K562 (cell line): Measurements from ENCODE around the gene KIAA0825. TPM values are rescaled to one million over a fixed set of nuclear protein-coding genes. Genes with fewer than 3 reads are reported as not detected.

Experiments
- ATAC-seq: fragments of 200-7000 bp; cut with Tn5 transposase; 3 replicates; pipeline ENCODE4 v1.9.1; 2020; ENCODE audit warnings: moderate library complexity
- BruUV-seq: library from RNA; stranded (reverse); fragments of 400-500 nt; replicated peaks from 2 replicates; lab custom pipeline; 2021; lab: Mats Ljungman, UMichigan
- CTCF ChIA-PET: fragments of 300-600 bp; formaldehyde crosslinking; extraction: SDS; loops from one replicate; lab custom pipeline; 2021; ENCODE audit warnings: low intra/inter-chr PET ratio; lab: Yijun Ruan, JAX
- POLR2A ChIA-PET: fragments of 300-600, 350-650 bp; sonication (Branson Sonifier 250); formaldehyde crosslinking; extraction: SDS; loops from one replicate; lab custom pipeline; 2021; ENCODE audit warnings: antibody characterized with exemption, inconsistent platforms; lab: Yijun Ruan, JAX
- DNase-seq, 4 experiments: peaks; one replicate each; pipeline versions ENCODE4 v3.0.0 to v3.0.0-alpha.2; 2011 to 2018; ENCODE audit warnings: low spot score in 3 of 4, mixed read lengths in 3 of 4; ENCODE audit errors: extremely low read depth in 1 of 4
- FAIRE-seq: peaks from 2 replicates; lab custom pipeline; 2011; peaks lifted over from hg19 to GRCh38; lab: Jason Lieb, UNC
- H2AFZ ChIP-seq: 2 replicates; pipeline ENCODE4 v1.6.0; 2011; ENCODE audit warnings: low read depth, low read length, control low read depth, inconsistent platforms
- H3K27ac ChIP-seq: fragments of 200-600 bp; 3 replicates; pipeline ENCODE4 v1.8.0; 2011; ENCODE audit warnings: low read depth, mild to moderate bottlenecking, control low read depth, inconsistent platforms, low read length, moderate library complexity, mixed read lengths; ENCODE audit errors: extremely low read depth
- H3K27me3 ChIP-seq, 2 experiments: fragments of 300-600 bp in 1 of 2; 2 replicates in 1 of 2; 3 replicates in 1 of 2; pipeline versions ENCODE4 v1.6.0 to v1.8.0; 2011; ENCODE audit warnings: inconsistent platforms in 2 of 2, low read length in 2 of 2, mild to moderate bottlenecking in 1 of 2, mixed read lengths in 1 of 2, moderate library complexity in 1 of 2; ENCODE audit not compliant: control insufficient read depth in 2 of 2, insufficient read depth in 2 of 2
- H3K36me3 ChIP-seq: fragments of 300-600 bp; 3 replicates; pipeline ENCODE4 v1.8.0; 2011; ENCODE audit warnings: mild to moderate bottlenecking, low read length, inconsistent platforms; ENCODE audit not compliant: control insufficient read depth, insufficient read depth
- H3K4me1 ChIP-seq, 2 experiments: fragments of 200-600 bp in 1 of 2; replicated peaks in 1 of 2; 2 replicates in 1 of 2; 3 replicates in 1 of 2; pipeline versions ENCODE4 v1.5.1 to v1.8.0; 2011; ENCODE audit warnings: inconsistent platforms in 2 of 2, low read length in 2 of 2, mild to moderate bottlenecking in 1 of 2, mixed read lengths in 1 of 2, moderate library complexity in 1 of 2; ENCODE audit not compliant: control insufficient read depth in 2 of 2, insufficient read depth in 2 of 2
- H3K4me2 ChIP-seq: 2 replicates; pipeline ENCODE4 v1.6.1; 2011; ENCODE audit warnings: low read length, control low read depth, inconsistent platforms, mixed read lengths; ENCODE audit not compliant: insufficient read depth
- H3K4me3 ChIP-seq: fragments of 200-600 bp; sonication (generic), shearing (Covaris generic); 2 replicates; pipeline ENCODE4 v1.5.1; 2016; ENCODE audit warnings: control low read depth, inconsistent platforms
- H3K79me2 ChIP-seq: fragments of 200-600 bp; 3 replicates; pipeline ENCODE4 v1.8.0; 2011; ENCODE audit warnings: low read length, inconsistent platforms; ENCODE audit not compliant: control insufficient read depth, insufficient read depth
- H3K9ac ChIP-seq, 2 experiments: 2 replicates each; pipeline versions ENCODE4 v1.6.0 to v1.6.1; 2011; ENCODE audit warnings: low read depth in 2 of 2, low read length in 2 of 2, control low read depth in 1 of 2, inconsistent platforms in 1 of 2, mild to moderate bottlenecking in 1 of 2, mixed read lengths in 1 of 2; ENCODE audit not compliant: insufficient read depth in 1 of 2
- H3K9me1 ChIP-seq: one replicate; pipeline ENCODE4 v1.6.0; 2011; ENCODE audit warnings: inconsistent platforms, mild to moderate bottlenecking, low read length, moderate library complexity; ENCODE audit not compliant: control insufficient read depth, insufficient read depth
- H3K9me3 ChIP-seq: replicated peaks from 2 replicates; pipeline ENCODE4 v1.5.1; 2011; ENCODE audit warnings: low read depth, low read length, inconsistent platforms; ENCODE audit not compliant: control insufficient read depth, insufficient read depth
- H4K20me1 ChIP-seq: replicated peaks from 2 replicates; pipeline ENCODE4 v1.6.1; 2011; ENCODE audit warnings: low read length, inconsistent platforms, mixed read lengths; ENCODE audit not compliant: control insufficient read depth, insufficient read depth
- EHMT2 ChIP-seq: fragments of 450-650 bp; IDR thresholded peaks from 2 replicates; pipeline ENCODE4 v1.6.1; 2018; ENCODE audit warnings: antibody characterized with exemption
- HDAC6 ChIP-seq: IDR thresholded peaks from 2 replicates; pipeline ENCODE4 v1.6.1; 2012; ENCODE audit warnings: low read depth, mild to moderate bottlenecking, control low read depth, inconsistent platforms, low read length, moderate library complexity
- HDAC8 ChIP-seq: fragments of 450-650 bp; IDR thresholded peaks from 2 replicates; pipeline ENCODE4 v1.6.1; 2016; ENCODE audit warnings: mild to moderate bottlenecking, missing genetic modification characterization, moderate library complexity, missing compliant biosample characterization
- NFIC ChIP-seq: fragments of 450-650 bp; IDR thresholded peaks from 2 replicates; pipeline ENCODE4 v1.6.1; 2017; ENCODE audit warnings: mild to moderate bottlenecking, inconsistent platforms
- RBM39 ChIP-seq: fragments of 200-400 bp; formaldehyde crosslinking; optimal IDR thresholded peaks from 2 replicates; pipeline ENCODE3; 2018; ENCODE audit warnings: low read depth, low read length
- SMAD3 ChIP-seq: fragments of 450-650 bp; formaldehyde crosslinking; conservative IDR thresholded peaks from 2 replicates; pipeline ENCODE4 v1.4.0; 2020; ENCODE audit warnings: mild to moderate bottlenecking
- ZNF41 ChIP-seq: fragments of 250-450 bp; sonication (Bioruptor Pico); conservative IDR thresholded peaks from 2 replicates; pipeline ENCODE4 v1.4.0; 2020; ENCODE audit warnings: mild to moderate bottlenecking
- ZNF644 ChIP-seq: fragments of 200-800 bp; sonication (Bioruptor generic); IDR thresholded peaks from 2 replicates; pipeline ENCODE4 v1.6.1; 2016; ENCODE audit warnings: low read depth, missing genetic modification characterization, missing compliant biosample characterization
- ZNF764 ChIP-seq: fragments of 250-450 bp; sonication (Bioruptor Pico); IDR thresholded peaks from 2 replicates; pipeline ENCODE4 v1.4.0; 2020; ENCODE audit warnings: low read depth, mild to moderate bottlenecking, moderate library complexity
- WGBS: fragments of 100-300 bp; shearing (Covaris generic); methylation state at CpG from one replicate; pipeline ENCODE4 v1.1.6; 2016; ENCODE audit warnings: low coverage, mixed read lengths; ENCODE audit not compliant: insufficient coverage; ENCODE audit errors: missing lambda C conversion rate; 5-methylcytosine and 5-hydroxymethylcytosine counted together
- in situ Hi-C: fragments of 300-500 bp; cut with MboI; formaldehyde crosslinking; loops from 4 replicates; pipeline ENCODE4 v1.15.0; 2018; ENCODE audit warnings: inconsistent platforms, mixed read lengths
- intact Hi-C: fragments of 100-400 bp; cut with micrococcal nuclease; formaldehyde crosslinking; loops from 2 replicates; pipeline ENCODE4 v1.14.2; 2022
- polyA plus RNA-seq, 8 experiments: library from polyadenylated mRNA; depleted of rRNA in 4 of 8; stranded (reverse) in 5 of 8; unstranded in 3 of 8; fragments of >200 nt; fragmentation: Nextera tagmentation in 2 of 8; fragmentation: Illumina TruSeq in 1 of 8; extraction: Ambion mirVana in 2 of 8; extraction: Trizol in 1 of 8; gene quantifications; 2 replicates each; pipeline versions ENCODE4 v1.2.1 to v1.2.3, GENCODE V29; 2011 to 2014; ENCODE audit warnings: inconsistent platforms in 1 of 8, missing spikeins in 1 of 8
- total RNA-seq, 7 experiments: library from RNA; depleted of rRNA in 6 of 7; stranded (reverse); fragments of >200 nt in 6 of 7; fragmentation: Illumina TruSeq in 2 of 7; extraction: Trizol in 2 of 7; gene quantifications; 2 replicates each; pipeline versions ENCODE4 v1.2.1 to v1.2.3, GENCODE V29; 2011 to 2021; ENCODE audit warnings: low replicate concordance in 1 of 7
- TF ChIP-seq, protein P1 (sequence below): fragments of 250-450 bp; sonication (Bioruptor Pico); IDR thresholded peaks from 2 replicates; pipeline ENCODE4 v1.8.0; 2022; ENCODE audit warnings: moderate library complexity, mild to moderate bottlenecking, inconsistent platforms
- TF ChIP-seq, protein P2 (sequence below): IDR thresholded peaks from 2 replicates; pipeline ENCODE4 v1.6.1; 2014; ENCODE audit warnings: antibody characterized with exemption
- TF ChIP-seq, protein P3 (sequence below): sonication (generic); formaldehyde crosslinking; IDR thresholded peaks from 2 replicates; pipeline ENCODE4 v1.8.1; 2023; ENCODE audit warnings: mild to moderate bottlenecking, missing genetic modification reagents
- TF ChIP-seq, protein P4 (sequence below): fragments of 250-450 bp; sonication (Bioruptor Pico); IDR thresholded peaks from 2 replicates; pipeline ENCODE4 v1.4.0; 2020; ENCODE audit warnings: mild to moderate bottlenecking

KIAA0825 gene
- total and polyA plus RNA-seq, 9 of the 15 experiments (the other 6 are each of a cell fraction or from before 2014, with no cell fraction given): 0.05 to 0.36 (median 0.16) TPM; not detected in 1

DNA sequence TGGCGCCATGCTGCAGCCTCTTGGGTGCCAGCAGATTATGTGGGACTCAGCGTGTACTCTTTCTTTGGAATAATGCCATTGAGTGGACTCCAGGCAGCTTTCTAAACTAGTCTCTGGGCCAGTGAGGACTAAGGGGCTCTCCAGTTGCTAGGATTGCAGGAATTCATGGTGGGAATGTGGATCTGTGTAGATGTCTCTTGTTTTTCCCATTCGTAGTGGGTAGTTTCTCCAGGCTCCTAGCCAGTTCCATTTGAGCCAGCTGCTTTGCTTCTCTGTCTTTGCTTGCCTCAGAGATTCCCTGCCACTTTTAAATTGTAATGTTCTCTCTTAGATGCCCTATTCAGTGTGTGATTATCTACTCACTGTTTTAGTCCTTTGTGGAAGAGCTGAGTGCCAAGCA, 42.7 kb upstream of the KIAA0825 start (continued):
- TF ChIP-seq, protein P1, sequence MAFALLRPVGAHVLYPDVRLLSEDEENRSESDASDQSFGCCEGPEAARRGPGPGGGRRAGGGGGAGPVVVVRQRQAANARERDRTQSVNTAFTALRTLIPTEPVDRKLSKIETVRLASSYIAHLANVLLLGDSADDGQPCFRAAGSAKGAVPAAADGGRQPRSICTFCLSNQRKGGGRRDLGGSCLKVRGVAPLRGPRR: no peak
- TF ChIP-seq ZNF41 (no peak), ZNF764 (CRISPR knock-in tag) (no peak), HDAC8 (tag) (no peak)
- TF ChIP-seq, all 486 proteins: peak for 0

DNA sequence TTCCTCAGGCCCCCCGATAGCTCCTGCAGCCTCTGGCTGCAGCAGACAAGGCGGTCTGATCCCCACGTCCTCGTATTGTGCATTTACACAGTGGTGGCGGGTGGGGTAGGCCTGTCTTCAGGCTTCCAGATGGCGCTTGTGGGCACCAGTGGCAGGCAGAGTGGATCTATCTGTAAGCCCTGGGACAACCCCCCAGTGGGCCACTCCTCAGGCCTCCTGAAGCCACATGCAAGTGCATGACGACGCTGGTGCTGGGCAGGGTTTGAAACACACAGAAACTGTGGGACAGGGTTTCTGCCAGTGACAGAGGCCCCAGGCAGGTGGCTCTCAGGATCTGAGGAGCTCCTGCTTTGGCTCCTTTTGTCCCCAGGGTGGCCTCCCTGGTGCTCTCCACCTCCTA, 42.1 kb upstream of the KIAA0825 start:
- CTCF ChIA-PET: no interaction called here
- Histone ChIP-seq H3K4me3 (no peak overlapping the region), H3K4me2 (no peak overlapping the region), H3K9me3 (peaks cover 10% of the 10 kb centered on the region), H3K36me3 (peaks cover 14% of the 10 kb centered on the region; the same call in 1 of the 3 replicates), H3K79me2 (peaks cover 7% of the 10 kb centered on the region; the same call in 2 of the 3 replicates), H3K9ac (no peak overlapping the region), H3K27me3 (no peaks in the 10 kb centered on the region), H4K20me1 (no peaks in the 10 kb centered on the region), H3K9me1 (no peaks in the 10 kb centered on the region), H3K4me1 (no peaks in the 10 kb centered on the region), H2AFZ (no peak overlapping the region), H3K27ac (no peak overlapping the region)
- no TSS peak for BruUV-seq
- 98% methylated on average over 8 of the region's 8 CpGs for WGBS
- FAIRE-seq (no peak), DNase-seq (no peak), ATAC-seq (no peak)
- in situ Hi-C loops: no loop called here
- POLR2A ChIA-PET: no interaction called here
- TF ChIP-seq ZNF644 (tag) (no peak), SMAD3 (no peak), EHMT2 (no peak), NFIC (no peak), HDAC6 (no peak), RBM39 (no peak)
- TF ChIP-seq, protein P2, sequence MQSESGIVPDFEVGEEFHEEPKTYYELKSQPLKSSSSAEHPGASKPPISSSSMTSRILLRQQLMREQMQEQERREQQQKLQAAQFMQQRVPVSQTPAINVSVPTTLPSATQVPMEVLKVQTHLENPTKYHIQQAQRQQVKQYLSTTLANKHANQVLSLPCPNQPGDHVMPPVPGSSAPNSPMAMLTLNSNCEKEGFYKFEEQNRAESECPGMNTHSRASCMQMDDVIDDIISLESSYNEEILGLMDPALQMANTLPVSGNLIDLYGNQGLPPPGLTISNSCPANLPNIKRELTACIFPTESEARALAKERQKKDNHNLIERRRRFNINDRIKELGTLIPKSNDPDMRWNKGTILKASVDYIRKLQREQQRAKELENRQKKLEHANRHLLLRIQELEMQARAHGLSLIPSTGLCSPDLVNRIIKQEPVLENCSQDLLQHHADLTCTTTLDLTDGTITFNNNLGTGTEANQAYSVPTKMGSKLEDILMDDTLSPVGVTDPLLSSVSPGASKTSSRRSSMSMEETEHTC: no peak
- TF ChIP-seq, protein P3, sequence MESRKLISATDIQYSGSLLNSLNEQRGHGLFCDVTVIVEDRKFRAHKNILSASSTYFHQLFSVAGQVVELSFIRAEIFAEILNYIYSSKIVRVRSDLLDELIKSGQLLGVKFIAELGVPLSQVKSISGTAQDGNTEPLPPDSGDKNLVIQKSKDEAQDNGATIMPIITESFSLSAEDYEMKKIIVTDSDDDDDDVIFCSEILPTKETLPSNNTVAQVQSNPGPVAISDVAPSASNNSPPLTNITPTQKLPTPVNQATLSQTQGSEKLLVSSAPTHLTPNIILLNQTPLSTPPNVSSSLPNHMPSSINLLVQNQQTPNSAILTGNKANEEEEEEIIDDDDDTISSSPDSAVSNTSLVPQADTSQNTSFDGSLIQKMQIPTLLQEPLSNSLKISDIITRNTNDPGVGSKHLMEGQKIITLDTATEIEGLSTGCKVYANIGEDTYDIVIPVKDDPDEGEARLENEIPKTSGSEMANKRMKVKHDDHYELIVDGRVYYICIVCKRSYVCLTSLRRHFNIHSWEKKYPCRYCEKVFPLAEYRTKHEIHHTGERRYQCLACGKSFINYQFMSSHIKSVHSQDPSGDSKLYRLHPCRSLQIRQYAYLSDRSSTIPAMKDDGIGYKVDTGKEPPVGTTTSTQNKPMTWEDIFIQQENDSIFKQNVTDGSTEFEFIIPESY (CRISPR knock-in tag): no peak
- TF ChIP-seq, protein P4, sequence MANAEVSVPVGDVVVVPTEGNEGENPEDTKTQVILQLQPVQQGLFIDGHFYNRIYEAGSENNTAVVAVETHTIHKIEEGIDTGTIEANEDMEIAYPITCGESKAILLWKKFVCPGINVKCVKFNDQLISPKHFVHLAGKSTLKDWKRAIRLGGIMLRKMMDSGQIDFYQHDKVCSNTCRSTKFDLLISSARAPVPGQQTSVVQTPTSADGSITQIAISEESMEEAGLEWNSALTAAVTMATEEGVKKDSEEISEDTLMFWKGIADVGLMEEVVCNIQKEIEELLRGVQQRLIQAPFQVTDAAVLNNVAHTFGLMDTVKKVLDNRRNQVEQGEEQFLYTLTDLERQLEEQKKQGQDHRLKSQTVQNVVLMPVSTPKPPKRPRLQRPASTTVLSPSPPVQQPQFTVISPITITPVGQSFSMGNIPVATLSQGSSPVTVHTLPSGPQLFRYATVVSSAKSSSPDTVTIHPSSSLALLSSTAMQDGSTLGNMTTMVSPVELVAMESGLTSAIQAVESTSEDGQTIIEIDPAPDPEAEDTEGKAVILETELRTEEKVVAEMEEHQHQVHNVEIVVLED: no peak
- intact Hi-C loops: no loop called here
